ENCODE data around the gene TRIM56.

- TF ChIP-seq CTCF (IDR thresholded peaks at IDR 0.05) (no peak), POLR2A (IDR thresholded peaks at IDR 0.05) (no peak)
Observed at GRCh38 chr7:101120315-101120714, 35.0 kb downstream of the TRIM56 start.
